Thyroid gland (tissue), 4 donors: Measurements from ENCODE around the gene ZNF554. TPM values are rescaled to one million over a fixed set of nuclear protein-coding genes. Genes with fewer than 3 reads are reported as not detected.
A peak's percentile ranks its signal among the peaks of the same experiment; 100 is the strongest.

Experiments used
- DNase-seq, 2 donors: peaks; one replicate each; pipeline ENCODE4 v3.0.0-alpha.2; 2019
- H3K27ac ChIP-seq, 3 donors: fragments of 200-600 bp; sonication (generic); 1 replicate in 2 of 3; 2 replicates in 1 of 3; pipeline ENCODE4 v1.5.1; 2016 to 2019; ENCODE audit warnings: mild to moderate bottlenecking in 1 of 3, moderate library complexity in 1 of 3
- H3K27me3 ChIP-seq: fragments of 200-600 bp; sonication (generic); one replicate; pipeline ENCODE4 v1.5.1; 2019
- H3K36me3 ChIP-seq, 2 donors: fragments of 200-600 bp; sonication (generic); one replicate each; pipeline ENCODE4 v1.5.1; 2016 to 2019
- H3K4me1 ChIP-seq, 2 donors: fragments of 200-600 bp; sonication (generic); one replicate each; pipeline ENCODE4 v1.5.1; 2017 to 2019
- H3K4me3 ChIP-seq, 3 donors: fragments of 200-600 bp; sonication (generic); replicated peaks in 1 of 3; 1 replicate in 2 of 3; 2 replicates in 1 of 3; pipeline ENCODE4 v1.5.1; 2016; ENCODE audit warnings: mild to moderate bottlenecking in 1 of 3
- H3K9me3 ChIP-seq: fragments of 200-600 bp; sonication (generic); one replicate; pipeline ENCODE4 v1.5.1; 2017
- CTCF ChIP-seq, 6 experiments: fragments of 200-600 bp in 3 of 6; fragments of 450-650 bp in 3 of 6; sonication (generic) in 3 of 6; IDR thresholded peaks; one replicate each; pipeline ENCODE4 v1.5.1; 2016 to 2019; ENCODE audit warnings: antibody characterized with exemption in 6 of 6, mild to moderate bottlenecking in 2 of 6, inconsistent platforms in 1 of 6, moderate library complexity in 1 of 6
- POLR2A ChIP-seq, 2 donors: fragments of 450-650 bp; IDR thresholded peaks; one replicate each; pipeline ENCODE4 v1.6.1; 2017; ENCODE audit warnings: antibody characterized with exemption in 2 of 2, mild to moderate bottlenecking in 2 of 2, moderate library complexity in 1 of 2
- WGBS, 2 donors: methylation state at CpG; one replicate each; pipeline ENCODE4 v1.1.5; 2017; 5-methylcytosine and 5-hydroxymethylcytosine counted together
- intact Hi-C: fragments of 100-400 bp; cut with DNase I; formaldehyde crosslinking; loops from one replicate; pipeline ENCODE4 v1.15.1; 2023
- total RNA-seq, 4 donors: library from RNA; depleted of rRNA; stranded (reverse); fragments of >200 nt; gene quantifications; one replicate each; pipeline ENCODE4 v1.2.3, GENCODE V29; 2016

The ZNF554 gene
- total RNA-seq, 4 donors from 2014 or later, result 4.9 to 9.2 (median 6.2) TPM

- intact Hi-C loops, result no loop called here
- no peak overlapping the region for H3K4me3 ChIP-seq
- WGBS, 2 donors, result 95 to 96% methylated on average over 13 of the region's 13 CpGs
- no peak for TF ChIP-seq POLR2A (IDR thresholded peaks at IDR 0.05)
- TF ChIP-seq CTCF (IDR thresholded peaks at IDR 0.05), result no peak
- no peaks in the 10 kb centered on the region for H3K9me3 ChIP-seq
- no peak for DNase-seq
- H3K27me3 ChIP-seq, result no peaks in the 10 kb centered on the region
- no peaks in the 10 kb centered on the region for H3K4me1 ChIP-seq
- H3K36me3 ChIP-seq, result peaks cover 17 to 19% of the 10 kb centered on the region in 2 donors
- H3K27ac ChIP-seq, result no peak overlapping the region
These were observed 8.3 kb downstream of the ZNF554 start for GRCh38 chr19:2827840-2828489.

- H3K9me3 ChIP-seq, result no peaks in the 10 kb centered on the region
- H3K27ac ChIP-seq, result no peak overlapping the region
- DNase-seq, result no peak
- 95 to 98% methylated on average over 19 of the region's 19 CpGs for WGBS, 2 donors
- no peaks in the 10 kb centered on the region for H3K27me3 ChIP-seq
- intact Hi-C loops, result no loop called here
- H3K4me3 ChIP-seq, result no peak overlapping the region
- no peak for TF ChIP-seq POLR2A (IDR thresholded peaks at IDR 0.05)
- TF ChIP-seq CTCF (IDR thresholded peaks at IDR 0.05), result no peak
- H3K36me3 ChIP-seq, result peaks cover 27 to 34% of the 10 kb centered on the region in 2 donors
- H3K4me1 ChIP-seq, result no peaks in the 10 kb centered on the region
These were observed 14.7 kb downstream of the ZNF554 start for GRCh38 chr19:2834294-2834871.

GRCh38 chr19:2837430-2837829 lies 17.8 kb downstream of the ZNF554 start:
- Histone ChIP-seq H3K9me3 (no peaks in the 10 kb centered on the region), H3K27me3 (no peaks in the 10 kb centered on the region), H3K27ac (no peak overlapping the region), H3K4me1 (peaks cover 4 to 5% of the 10 kb centered on the region in 2 donors), H3K4me3 (no peak overlapping the region), H3K36me3 (peaks cover 23 to 32% of the 10 kb centered on the region in 2 donors)
- WGBS, 2 donors, result 83 to 95% methylated on average over 4 of the region's 4 CpGs
- TF ChIP-seq CTCF (IDR thresholded peaks at IDR 0.05), result no peak
- TF ChIP-seq POLR2A (IDR thresholded peaks at IDR 0.05), result no peak
- DNase-seq, result no peak
- intact Hi-C loops, result no loop called here

GRCh38 chr19:2840794-2841791 lies 21.4 kb downstream of the ZNF554 start, which contains the start of gene ZNF555:
Gene ZNF555, plus strand, starts transcription at chr19:2841475. Its CDS starts 98 bp downstream, at chr19:2841573.
- Histone ChIP-seq H3K36me3 (no peaks in the 10 kb centered on the region), H3K4me1 (peaks cover 8 to 14% of the 10 kb centered on the region in 2 donors), H3K27me3 (no peaks in the 10 kb centered on the region), H3K4me3 (peak within 1 kb of the TSS; percentile 56 to 98 (median 78)), H3K27ac (peak within 1 kb of the TSS; percentile 87 to 97 (median 97)), H3K9me3 (no peaks in the 10 kb centered on the region)
- peak in 5 of 6 experiments; percentile 25 to 71 (median 57) for TF ChIP-seq CTCF (IDR thresholded peaks at IDR 0.05)
- peak in 1 of 2 donors; percentile 75 for TF ChIP-seq POLR2A (IDR thresholded peaks at IDR 0.05)
- DNase-seq, result peak; percentile 100
- WGBS, 2 donors, result 1 to 2% methylated on average over 23 to 24 of the region's 106 CpGs
- intact Hi-C loops, result no loop called here
